ENCODE measurements around the gene ALKAL2. TPM values are rescaled to one million over a fixed set of nuclear protein-coding genes. Genes with fewer than 3 reads are reported as not detected.
"Not testable (repeated sequence)": the region's sequence is repeated elsewhere in the genome, so short reads cannot be mapped to it uniquely, and the experiment has no call there.

ALKAL2 gene, protein sequence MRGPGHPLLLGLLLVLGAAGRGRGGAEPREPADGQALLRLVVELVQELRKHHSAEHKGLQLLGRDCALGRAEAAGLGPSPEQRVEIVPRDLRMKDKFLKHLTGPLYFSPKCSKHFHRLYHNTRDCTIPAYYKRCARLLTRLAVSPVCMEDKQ
- 3.0 TPM for total RNA-seq

- intact Hi-C loops (cut with DNase I) = no loop called here
- no peak for DNase-seq (ENCODE audit: low spot score)
- no peak for ATAC-seq
Observed at GRCh38 chr2:287911-288757, at the start of gene ALKAL2. ALKAL2 (minus strand) TSS chr2:288091; CDS start chr2:287835, 256 bp downstream.

DNA sequence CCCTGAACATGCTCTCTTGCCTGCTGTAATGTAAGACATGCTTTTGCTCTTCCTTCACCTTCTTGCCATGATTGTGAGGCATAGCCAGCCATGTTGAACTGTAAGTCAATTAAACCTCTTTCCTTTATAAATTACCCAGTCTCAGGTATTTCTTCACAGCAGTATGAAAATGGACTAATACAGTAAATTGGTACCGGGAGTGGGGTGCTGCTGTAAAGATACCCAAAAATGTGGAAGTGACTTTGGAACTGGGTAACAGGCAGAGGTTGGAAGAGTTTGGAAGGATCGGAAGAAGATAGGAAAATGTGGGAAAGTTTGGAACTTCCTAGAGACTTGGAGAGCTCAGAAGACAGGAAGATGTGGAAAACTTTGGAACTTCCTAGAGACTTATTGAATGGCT lies 49.1 kb upstream of the ALKAL2 start:
- DNase-seq (ENCODE audit: low spot score) = not testable (repeated sequence)

DNA sequence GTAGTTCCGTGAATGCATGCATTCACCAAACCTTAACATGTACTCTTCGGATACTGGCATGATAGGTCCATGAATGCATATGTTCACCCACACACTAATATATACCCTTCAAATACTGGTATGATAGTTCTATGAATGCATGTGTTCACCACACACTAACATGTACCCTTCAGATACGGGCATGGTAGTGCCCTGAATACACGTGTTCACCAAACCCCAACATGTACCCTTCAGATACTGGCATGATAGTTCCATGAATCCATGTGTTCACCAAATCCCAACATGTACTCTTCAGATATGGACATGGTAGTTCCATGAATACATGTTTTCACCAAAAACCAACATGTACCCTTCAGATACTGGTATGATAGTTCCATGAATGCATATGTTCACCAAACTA lies 48.5 kb upstream of the ALKAL2 start:
- no peak for DNase-seq (ENCODE audit: low spot score)
- no peak for ATAC-seq
- intact Hi-C loops (cut with DNase I) = no loop called here

More for the DNA sequence above, 49.1 kb upstream of the ALKAL2 start:
- ATAC-seq; intact Hi-C loops (cut with DNase I): not testable (repeated sequence)

- DNase-seq (ENCODE audit: low spot score) (no peak), ATAC-seq (no peak)
- intact Hi-C loops (cut with DNase I) = no loop called here
Observed at GRCh38 chr2:332592-332991, 44.7 kb upstream of the ALKAL2 start.

GRCh38 chr2:328761-329160 lies 40.9 kb upstream of the ALKAL2 start:
- intact Hi-C loops (cut with DNase I) = no loop called here
- no peak for DNase-seq (ENCODE audit: low spot score)
- no peak for ATAC-seq

DNA sequence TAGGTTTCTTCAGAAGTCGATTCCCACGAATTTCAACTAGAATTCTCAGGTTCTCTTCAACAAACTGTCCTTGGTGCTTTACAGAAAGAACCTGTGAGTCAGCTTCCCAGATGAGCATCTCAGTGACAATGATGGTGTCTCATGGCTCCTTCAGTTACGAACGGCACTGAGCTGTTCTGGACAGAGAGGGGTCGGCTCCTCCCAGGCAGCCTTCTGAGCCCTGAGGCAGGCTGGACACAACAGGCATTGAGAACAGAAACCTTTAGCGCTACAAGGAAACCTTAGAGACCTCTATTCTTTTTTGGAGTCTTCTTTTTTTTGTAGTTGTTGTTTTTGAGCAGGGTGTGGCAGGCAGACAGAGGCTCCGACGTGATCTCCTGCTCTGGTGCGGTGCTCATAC lies 35.1 kb upstream of the ALKAL2 start:
- intact Hi-C loops (cut with DNase I) = no loop called here
- no peak for DNase-seq (ENCODE audit: low spot score)
- no peak for ATAC-seq

GRCh38 chr2:322326-322725 lies 34.4 kb upstream of the ALKAL2 start:
- ATAC-seq (no peak), DNase-seq (ENCODE audit: low spot score) (no peak)
- intact Hi-C loops (cut with DNase I) = no loop called here

DNA sequence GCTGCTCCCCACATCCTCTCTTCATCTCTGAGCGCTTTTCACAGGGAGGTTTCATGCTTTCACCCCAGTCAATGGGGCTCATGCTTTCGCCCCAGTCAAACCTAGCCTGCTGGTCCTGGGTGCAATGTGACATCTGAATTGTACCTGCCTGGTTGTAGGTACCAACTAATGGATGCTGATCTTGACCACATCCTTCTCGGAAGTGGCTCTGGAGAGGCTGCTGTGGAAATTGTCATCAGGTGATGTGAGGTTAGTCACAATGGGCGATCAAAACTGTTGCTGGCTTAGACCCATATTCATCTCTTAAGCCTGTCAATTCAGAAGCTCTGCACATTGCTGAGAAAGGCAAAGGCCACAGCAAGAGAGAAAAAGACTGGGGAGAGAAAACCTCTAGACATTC lies 32.7 kb upstream of the ALKAL2 start:
- DNase-seq (ENCODE audit: low spot score) = no peak
- ATAC-seq = no peak
- intact Hi-C loops (cut with DNase I) = no loop called here

- intact Hi-C loops (cut with DNase I) = no loop called here
- ATAC-seq = no peak
- DNase-seq (ENCODE audit: low spot score) = no peak
Observed at GRCh38 chr2:319059-319600, 31.2 kb upstream of the ALKAL2 start.

GRCh38 chr2:317501-318424 lies 29.9 kb upstream of the ALKAL2 start:
- peak; percentile 48 for ATAC-seq
- intact Hi-C loops (cut with DNase I) = no loop called here

DNA sequence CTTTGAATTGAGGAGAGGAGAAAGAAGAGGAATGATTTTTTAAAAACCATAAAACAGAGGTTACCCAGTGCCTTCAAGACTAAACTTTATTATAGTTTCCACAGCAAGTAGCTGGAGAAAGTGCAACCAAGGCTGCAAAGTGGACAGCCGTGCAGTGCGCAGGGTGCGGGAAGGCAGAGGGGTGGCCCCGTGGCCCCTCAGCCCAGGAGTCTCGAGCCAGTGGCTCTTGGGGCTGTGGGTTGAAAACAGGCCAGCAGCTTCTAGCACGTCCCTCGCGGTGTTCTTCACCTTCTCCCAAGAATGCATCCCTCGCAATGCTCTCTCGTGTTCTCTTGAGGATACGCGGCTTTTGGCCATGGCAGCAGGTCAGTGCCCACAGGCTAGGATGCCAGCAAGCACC lies 28.5 kb upstream of the ALKAL2 start:
- DNase-seq (ENCODE audit: low spot score) (no peak), ATAC-seq (no peak)
- intact Hi-C loops (cut with DNase I) = no loop called here

More at GRCh38 chr2:317501-318424, 29.9 kb upstream of the ALKAL2 start:
- DNase-seq (ENCODE audit: low spot score) = no peak

- DNase-seq (ENCODE audit: low spot score); ATAC-seq; intact Hi-C loops (cut with DNase I): not testable (repeated sequence)
Observed at GRCh38 chr2:315925-316324, 28.0 kb upstream of the ALKAL2 start.

- DNase-seq (ENCODE audit: low spot score) = no peak
- intact Hi-C loops (cut with DNase I) = no loop called here
- no peak for ATAC-seq
Observed at GRCh38 chr2:314561-315336, 26.9 kb upstream of the ALKAL2 start.

GRCh38 chr2:313991-314390 lies 26.1 kb upstream of the ALKAL2 start:
- DNase-seq (ENCODE audit: low spot score) (no peak), ATAC-seq (no peak)

DNA sequence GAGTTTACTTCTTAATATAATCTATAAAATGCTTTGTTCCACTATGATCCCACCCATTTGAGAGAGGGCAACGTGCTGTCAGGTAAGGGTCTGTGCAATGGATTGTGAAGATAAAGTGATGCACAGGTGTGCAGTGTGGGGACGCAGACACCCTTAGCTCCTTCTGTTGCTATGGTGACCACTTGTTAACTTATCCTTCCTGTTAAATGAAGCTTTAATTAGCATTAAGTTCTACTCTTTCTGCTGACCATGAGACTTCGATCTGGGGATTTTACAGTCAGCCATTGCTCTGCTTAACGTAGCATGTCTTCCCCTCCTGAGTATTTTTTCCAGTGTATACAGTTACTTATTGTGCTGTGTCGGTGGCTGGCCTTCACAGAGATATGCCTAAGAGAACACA lies 23.1 kb upstream of the ALKAL2 start:
- intact Hi-C loops (cut with DNase I) = no loop called here
- DNase-seq (ENCODE audit: low spot score) (no peak), ATAC-seq (no peak)

More at GRCh38 chr2:313991-314390, 26.1 kb upstream of the ALKAL2 start:
- intact Hi-C loops (cut with DNase I) = no loop called here

GRCh38 chr2:309954-310510 lies 22.1 kb upstream of the ALKAL2 start:
- intact Hi-C loops (cut with DNase I) = no loop called here
- no peak for DNase-seq (ENCODE audit: low spot score)
- no peak for ATAC-seq

DNA sequence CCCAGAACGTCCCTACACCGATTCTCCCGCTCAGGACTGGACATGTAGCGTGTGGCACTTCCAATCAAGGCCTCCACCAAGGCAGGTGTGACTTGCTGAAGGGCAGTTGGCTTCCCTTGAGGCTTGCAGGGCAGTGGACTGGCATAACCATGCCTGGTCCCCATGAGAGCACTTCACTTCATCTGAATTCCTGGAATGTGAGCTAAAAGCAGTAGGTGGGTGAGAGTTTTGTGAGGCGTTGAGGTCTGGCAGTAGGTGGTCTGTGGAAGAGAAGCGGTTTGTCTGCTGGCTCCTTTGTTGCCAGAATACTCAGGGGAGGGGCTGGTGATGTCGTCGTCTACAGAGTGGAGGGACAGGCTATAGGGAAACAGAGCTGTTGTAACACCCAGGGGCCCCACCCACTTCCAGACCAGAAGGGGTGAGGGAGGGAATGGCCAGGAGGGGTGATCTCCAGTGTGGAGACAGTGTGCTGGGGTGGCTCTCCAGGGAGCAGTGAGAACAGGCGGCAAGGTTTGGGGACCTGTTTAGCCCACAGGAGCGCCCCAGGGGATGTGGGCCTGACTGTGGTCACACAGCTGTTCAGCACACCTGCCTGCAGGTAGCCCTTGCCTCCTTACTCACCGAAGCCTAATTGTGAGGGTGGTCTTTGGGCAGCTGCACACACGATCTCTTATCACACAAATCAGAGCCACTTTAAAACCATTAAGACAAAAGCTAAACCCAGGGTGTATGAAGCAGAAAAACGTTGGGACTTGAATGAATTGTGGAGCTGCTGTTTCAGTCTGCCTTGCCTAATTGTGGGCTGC lies 21.5 kb upstream of the ALKAL2 start:
- ATAC-seq (no peak), DNase-seq (ENCODE audit: low spot score) (no peak)
- intact Hi-C loops (cut with DNase I) = no loop called here
